GM19099 (cell line): ENCODE results near the gene CCDC117.

Experiments used
- POLR2A ChIP-seq: IDR thresholded peaks from 3 replicates; pipeline ENCODE4 v1.6.1; 2011; ENCODE audit warnings: low read depth; ENCODE audit not compliant: insufficient read length; ENCODE audit errors: extremely low read depth

The CCDC117 gene

DNA sequence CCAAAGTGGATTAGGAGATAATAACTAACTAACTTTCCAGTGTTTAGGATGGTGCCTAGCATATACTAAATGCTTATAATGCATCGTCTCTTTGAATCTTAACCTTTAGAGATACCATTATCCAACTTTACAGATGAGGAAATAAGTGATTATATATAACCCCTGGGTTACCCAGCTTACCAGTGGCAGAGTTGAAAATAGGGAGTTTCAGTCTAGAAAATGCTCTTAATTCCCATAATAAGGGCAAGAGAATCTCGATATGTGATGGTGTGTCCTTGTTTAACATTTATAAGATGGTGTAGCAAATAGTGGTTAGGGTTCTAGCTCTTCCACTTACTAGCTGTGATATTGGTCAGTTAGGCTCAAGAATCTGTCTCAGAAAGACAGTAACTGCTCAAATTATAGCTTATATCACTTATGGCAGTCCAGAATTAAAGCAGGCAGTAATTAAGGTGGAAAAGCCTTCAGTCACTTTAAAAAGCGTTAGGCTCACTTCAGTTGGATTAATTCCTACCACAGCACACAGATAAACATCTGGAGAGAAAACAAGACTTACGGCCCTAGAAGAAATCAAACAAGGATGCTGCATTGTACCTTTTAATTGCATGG lies 21.6 kb downstream of the CCDC117 start:
- peak; percentile 39 for TF ChIP-seq POLR2A

DNA sequence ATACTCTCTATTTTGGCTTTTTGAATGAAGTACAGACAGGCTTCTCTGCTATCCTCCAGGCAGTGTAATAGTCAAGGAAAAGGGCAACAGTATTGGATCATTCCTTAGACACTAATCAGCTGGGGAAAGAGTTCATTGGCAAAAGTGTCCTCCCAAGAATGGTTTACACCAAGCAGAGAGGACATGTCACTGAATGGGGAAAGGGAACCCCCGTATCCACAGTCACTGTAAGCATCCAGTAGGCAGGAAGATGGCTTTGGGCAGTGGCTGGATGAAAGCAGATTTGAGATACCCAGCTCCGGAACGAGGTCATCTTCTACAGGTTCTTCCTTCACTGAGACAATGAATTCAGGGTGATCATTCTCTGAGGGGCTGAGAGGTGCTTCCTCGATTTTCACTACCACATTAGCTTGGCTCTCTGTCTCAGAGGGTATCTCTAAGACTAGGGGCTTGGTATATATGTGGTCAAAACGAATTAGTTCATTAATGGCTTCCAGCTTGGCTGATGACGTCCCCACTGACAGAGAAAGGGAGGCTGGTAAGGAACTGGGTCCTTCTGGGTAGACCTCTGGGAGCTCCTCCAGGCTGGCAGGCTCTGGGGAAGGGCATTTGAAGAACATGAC lies 22.7 kb downstream of the CCDC117 start:
- TF ChIP-seq POLR2A, result peak; percentile 36

DNA sequence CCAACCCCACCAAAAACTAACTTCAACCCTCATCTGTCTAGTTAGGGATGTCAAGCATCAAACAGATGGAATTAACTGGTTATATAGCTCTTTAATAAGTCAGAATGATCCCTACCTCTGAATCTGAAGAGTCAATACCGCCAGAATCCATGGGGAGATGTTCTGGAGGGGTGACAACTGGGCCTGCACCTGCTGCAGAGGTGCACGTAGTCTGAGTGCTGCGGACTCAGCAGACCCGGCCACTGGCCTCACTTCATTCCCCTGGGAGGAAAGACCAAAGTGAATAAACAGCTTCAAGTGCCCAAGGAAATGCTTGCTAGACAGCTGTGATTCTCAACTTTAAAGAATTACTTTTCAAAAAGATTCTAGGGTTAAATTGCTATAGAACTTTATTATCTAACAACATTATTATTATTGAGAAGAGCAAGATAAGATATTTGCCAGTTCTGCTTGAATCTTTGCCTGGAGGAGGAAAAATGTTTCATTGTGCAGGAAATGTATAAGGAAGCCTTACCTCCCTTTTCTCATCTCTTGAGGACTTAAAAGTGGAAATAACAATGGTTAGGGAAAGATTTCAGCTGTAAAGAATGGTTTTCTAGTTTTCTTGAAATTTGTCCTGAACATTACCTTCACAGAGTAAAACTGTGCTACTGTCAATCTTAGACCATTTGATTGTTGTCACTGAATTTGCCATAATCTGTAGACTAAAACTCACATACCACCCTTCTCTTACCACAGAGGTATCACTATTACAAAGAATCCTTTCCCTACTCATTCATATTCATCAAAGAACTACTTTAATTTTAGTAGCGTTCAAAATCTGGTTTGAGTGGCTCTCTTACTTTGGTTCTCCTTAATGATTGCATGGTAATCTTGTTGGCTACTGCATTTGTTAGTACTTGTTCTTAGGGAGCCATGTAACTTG lies 23.7 kb downstream of the CCDC117 start:
- peak; percentile 21 for TF ChIP-seq POLR2A

DNA sequence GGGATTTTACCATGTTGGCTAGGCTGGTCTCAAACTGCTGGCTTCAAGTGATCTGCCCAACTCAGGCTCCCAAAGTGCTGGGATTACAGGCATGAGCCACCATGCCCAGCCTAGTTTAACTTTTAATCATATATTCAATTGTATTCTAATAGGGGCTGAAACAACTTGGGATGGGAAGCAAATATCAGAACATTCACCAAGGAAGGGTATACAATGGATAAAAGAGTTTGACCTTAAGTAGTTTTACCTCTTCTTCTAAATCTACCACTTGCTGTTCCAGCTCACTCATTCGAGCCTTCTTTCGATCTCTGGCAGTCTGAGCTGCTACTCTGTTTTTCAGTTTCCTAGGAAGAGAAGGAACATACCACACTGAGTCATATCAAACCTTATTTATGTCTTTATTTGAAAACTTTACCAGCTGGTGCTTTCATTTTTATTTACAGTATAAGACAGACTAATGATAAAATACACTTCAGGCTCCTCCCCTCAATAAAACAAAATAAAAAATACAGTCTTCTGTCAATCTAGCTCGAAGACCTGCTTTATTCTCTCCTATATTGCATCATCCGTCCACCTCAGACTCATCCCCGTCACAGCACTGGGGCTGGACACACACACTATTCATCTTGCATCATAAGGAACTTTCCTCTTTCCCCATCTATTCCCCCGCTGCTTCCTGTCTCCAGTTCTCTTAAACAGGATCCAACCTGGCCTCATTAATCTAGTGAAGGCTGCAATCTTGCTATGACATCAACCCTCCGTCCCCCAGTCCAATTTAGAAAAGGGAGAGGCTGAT lies 26.5 kb downstream of the CCDC117 start:
- TF ChIP-seq POLR2A, result peak; percentile 51

DNA sequence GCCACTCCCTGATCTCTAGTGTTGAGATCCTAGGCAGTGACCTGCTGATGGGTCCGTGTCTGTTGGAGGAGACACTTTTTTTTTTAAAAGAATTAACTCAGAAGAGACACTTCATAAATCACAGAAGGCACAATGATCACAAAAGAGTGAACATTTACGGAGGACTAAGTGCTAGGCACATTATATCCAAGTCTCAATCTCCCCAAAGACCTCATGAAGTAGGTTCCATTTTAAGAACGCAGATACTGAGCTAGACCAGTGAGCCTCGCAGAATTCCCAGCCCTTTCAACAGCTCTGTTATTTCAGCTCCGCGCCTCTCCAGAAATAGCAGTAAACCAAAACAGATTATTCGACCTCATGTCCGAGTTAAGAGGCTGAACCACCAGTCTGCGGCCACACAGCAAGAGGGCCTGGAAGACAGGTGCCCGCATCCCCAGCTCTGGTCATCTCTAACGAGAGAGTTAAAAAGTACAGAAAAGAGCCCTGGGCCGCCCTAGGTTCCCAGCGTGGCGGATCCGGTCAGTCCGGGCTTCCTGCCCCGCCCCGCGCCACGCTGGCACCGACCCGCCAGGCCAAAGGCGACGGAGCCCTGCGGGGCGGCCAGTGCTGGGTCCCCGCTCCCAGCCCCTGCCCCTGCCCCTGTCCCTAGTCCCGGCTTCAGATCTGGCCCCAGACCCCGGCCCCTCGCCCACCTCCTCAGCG lies 27.3 kb downstream of the CCDC117 start:
- TF ChIP-seq POLR2A, result no peak

DNA sequence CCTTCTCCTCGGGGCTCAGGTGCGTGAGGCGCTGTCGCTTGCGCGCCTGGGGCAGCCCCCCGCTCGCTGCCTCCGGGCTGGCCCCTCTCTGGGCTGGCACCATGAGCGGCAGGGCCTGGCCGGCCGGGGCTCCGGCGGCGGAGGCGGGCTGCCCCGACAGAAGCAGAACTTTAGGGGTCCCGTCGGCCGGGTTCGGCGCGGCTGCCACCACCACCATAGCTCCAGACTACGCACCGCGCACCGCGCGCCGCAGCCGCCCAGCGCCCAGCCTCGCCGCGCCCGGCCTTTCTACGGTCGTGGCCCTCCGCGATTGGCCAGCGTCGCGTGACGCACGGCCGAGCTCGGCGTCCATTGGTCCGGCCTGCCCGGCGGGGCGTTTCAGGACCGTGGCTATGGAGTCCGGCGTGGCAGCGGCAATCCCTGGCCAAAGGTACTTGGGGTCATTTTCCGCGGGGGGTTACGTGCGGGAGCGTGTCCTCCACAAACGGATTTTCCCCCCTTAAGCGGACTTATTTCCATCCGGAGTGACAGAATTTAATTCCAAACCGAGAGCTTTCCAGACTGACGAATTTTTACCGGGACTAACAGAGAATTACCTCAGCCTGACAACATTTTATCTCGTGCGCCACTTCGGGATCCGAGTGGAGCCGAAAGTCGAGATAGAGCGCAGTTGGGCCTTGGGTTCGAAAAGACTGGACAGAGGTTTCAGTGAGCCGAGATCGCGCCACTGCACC lies 28.0 kb downstream of the CCDC117 start, which contains the start of gene XBP1:
TSS of gene XBP1 (minus strand) at position 262 of the 734 bp plus-strand sequence.
- TF ChIP-seq POLR2A, result peak; percentile 97

DNA sequence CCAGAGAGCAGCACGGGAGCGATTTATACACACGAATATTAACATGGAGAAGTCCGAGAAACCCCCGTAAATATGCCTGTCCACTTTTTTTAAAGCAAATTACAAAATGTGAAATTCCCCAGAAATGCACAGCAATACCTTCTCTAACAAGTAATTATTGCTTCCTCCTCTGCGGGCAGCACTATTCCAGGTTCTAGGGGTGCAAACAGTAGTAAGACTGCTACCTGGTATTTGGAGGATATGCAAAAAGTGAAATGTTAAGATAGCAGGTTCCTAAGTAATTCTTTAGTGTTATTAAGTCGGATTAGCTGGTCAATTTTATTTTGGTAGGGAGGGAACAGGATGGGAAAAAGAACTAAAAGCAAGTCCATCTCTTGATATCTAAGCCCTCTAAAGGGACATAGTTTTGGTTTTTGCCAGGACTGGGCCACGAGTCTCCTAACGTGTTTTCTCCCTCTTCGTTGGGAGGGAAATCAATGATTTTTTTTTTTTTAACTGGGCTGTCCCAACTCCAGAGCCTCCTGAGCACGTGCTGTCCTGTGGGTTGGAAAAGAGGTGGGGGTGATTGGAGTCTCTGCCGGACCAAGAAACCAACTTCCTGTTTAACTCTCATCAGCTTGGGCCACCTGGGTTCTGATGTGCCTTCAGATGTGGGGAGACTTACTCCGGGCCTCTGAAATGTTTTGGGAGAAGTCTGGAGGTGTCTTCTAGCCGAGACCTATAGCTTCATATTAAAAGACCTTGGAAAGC lies 29.5 kb downstream of the CCDC117 start:
- no peak for TF ChIP-seq POLR2A

DNA sequence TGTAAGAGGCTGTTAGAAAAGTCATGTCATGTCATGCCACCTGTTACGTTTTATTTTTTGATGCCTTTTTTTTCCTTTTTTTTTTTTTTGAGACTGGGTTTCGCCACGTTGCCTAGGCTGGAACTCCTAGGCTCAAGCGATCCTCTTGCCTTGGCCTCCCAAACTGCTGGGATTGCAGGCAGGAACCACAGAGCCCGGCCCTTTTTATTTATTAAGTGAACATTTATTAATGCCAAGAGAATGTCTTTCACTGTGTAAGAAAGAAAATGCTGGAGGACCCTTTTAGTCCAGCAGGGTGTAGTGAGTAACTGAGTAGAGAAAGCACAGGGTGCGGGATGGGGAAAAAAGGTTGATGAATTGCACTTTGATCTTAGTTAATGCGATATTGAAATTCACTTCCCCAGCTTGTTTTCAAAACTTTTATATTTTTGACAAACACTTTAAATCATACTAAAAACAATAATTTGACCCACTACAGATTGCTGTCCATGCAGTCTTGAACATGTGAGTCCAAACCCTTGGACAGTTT lies 30.2 kb downstream of the CCDC117 start:
- TF ChIP-seq POLR2A, result no peak

DNA sequence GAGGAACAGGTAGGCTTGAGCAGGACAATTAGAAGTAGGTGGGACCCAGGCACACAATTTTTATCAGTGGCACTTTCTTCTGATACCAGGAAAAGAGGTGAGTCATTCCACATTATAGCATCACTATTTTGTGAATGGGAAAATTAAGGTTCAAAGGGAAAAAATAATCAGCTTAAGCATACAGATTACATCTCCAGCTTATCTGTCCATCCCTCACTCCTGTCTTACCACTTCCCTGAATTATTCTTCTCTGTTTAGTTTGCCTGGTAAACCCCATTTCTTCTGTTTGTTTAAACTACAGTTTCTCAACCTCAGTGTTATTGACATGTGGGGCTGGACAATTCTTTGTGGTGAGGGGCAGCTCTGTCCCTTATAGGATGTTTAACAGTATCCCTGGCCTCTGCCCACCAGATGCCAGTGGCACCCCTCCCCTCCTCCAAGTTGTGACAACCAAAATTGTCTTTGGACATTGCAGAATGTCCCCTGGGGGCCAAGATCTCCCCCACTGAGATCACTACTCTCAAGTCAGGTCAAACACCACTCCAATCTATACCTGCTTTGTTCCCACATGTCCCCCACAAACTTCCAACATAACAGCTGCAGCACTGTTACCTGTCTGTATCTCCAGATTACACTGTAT lies 36.3 kb downstream of the CCDC117 start:
- TF ChIP-seq POLR2A, result no peak

DNA sequence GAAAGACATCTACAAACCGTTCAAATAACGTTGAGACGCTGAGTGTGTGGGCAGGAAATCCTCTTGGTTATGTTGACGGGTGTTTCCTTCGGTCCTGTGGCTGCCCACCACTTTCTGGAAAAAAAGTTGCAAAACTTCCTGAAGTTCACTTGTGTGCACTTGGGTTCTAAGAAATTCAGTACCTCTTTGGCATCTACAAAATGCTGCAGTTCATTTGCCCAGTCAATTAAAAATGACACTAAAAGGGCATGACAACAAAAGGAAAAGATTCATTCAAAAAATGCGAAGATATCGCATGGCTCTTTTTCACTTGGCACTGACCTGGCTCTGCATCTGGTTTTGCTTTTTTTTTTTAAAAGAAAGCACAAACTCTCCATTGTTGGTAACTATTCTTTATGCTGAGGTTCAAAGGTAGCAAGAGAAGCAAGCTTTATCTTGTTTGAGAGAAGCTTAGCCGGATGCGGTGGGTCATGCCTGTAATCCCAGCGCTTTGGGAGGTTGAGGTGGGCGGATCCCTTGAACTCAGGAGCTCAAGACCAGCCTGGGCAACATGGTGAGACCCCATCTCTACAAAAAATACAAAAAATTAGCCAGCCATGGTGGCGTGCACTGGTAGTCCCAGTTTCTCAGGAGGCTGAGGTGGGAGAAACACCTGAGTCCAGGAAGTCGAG lies 38.5 kb downstream of the CCDC117 start:
- TF ChIP-seq POLR2A, result no peak

DNA sequence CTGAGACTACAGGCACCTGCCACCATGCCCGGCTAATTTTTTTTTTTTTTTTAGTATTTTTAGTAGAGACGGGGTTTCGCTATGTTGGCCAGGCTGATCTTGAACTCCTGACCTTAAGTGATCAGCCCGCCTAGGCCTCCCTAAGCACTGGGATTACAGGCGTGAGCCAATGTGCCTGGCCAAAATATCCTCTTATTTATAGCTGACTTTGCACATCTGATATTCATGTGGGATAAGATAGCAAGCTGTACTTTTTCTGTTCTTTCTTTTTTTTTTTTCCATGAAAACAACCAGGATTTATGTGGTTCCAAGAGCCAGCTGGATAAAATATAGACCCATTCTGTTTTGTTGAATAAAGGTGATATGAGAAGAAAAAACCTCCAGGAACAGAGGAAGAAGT lies 40.0 kb downstream of the CCDC117 start:
- TF ChIP-seq POLR2A, result no peak
